ENCODE data around the gene PTGES. TPM values are rescaled to one million over a fixed set of nuclear protein-coding genes. Genes with fewer than 3 reads are reported as not detected.

The PTGES gene
- total RNA-seq, 6 donors from 2014 or later: 0.76 to 4.2 (median 2.5) TPM

DNA sequence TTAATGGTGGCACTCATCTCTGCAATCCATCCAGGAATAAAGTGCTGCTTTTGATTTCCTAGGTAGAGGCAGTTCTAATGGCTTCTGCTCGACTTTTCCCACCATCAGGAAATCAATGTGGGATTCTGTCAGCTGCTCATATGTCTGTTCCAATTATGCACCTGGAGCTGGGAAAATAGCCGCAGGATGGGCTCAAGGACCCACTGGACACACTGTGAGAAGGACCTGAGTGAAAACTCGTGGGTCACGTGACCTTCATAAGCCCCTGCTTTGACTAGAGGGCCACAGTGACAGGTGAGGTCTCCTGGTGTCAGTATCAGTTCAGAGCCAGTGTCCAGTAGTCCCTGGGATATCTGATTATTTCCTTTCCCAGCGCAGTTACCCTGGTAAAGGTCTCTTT lies 17.9 kb upstream of the PTGES start:
- DNase-seq (no peak), ATAC-seq (ENCODE audit: low FRiP score in 2 of 2) (no peak)
- Histone ChIP-seq H3K9me3 (no peaks in the 10 kb centered on the region), H3K4me3 (no peak overlapping the region), H3K27ac (no peak overlapping the region), H3K27me3 (no peaks in the 10 kb centered on the region), H3K4me1 (peaks cover 0 to 4% (median 0%) of the 10 kb centered on the region in 4 donors), H3K36me3 (no peaks in the 10 kb centered on the region)
- TF ChIP-seq POLR2AphosphoS5 (IDR thresholded peaks at IDR 0.05): no peak
- no peak for TF ChIP-seq EP300 (IDR thresholded peaks at IDR 0.05)
- 76 to 88% methylated on average over 5 of the region's 5 CpGs for WGBS, 2 donors

DNA sequence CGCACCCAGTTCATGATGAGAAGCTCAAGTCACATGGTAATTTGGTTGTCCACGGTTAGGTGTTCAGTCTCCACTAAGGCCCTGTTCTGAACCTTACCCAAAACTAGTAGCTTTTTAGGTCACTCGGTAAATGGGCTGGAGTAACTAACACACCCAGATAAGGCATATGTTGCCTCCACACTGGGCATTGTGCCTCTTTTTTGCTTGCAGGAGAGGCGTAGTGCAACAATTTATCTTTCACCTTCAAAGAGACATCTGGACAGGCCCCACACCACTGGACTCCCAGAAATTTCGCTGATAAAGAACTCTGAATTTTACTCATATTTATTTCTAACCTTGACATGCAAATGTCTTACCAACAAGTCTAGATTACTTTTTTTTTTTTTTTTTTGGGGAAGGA lies 16.8 kb upstream of the PTGES start:
- DNase-seq (no peak), ATAC-seq (ENCODE audit: low FRiP score in 2 of 2) (no peak)
- Histone ChIP-seq H3K27me3 (no peaks in the 10 kb centered on the region), H3K4me3 (no peak overlapping the region), H3K4me1 (peaks cover 0 to 4% (median 0%) of the 10 kb centered on the region in 4 donors), H3K9me3 (no peaks in the 10 kb centered on the region), H3K27ac (no peak overlapping the region), H3K36me3 (no peaks in the 10 kb centered on the region)
- TF ChIP-seq POLR2AphosphoS5 (IDR thresholded peaks at IDR 0.05) (no peak), EP300 (IDR thresholded peaks at IDR 0.05) (no peak), POLR2A (IDR thresholded peaks at IDR 0.05) (no peak)
- TF ChIP-seq, protein P1, sequence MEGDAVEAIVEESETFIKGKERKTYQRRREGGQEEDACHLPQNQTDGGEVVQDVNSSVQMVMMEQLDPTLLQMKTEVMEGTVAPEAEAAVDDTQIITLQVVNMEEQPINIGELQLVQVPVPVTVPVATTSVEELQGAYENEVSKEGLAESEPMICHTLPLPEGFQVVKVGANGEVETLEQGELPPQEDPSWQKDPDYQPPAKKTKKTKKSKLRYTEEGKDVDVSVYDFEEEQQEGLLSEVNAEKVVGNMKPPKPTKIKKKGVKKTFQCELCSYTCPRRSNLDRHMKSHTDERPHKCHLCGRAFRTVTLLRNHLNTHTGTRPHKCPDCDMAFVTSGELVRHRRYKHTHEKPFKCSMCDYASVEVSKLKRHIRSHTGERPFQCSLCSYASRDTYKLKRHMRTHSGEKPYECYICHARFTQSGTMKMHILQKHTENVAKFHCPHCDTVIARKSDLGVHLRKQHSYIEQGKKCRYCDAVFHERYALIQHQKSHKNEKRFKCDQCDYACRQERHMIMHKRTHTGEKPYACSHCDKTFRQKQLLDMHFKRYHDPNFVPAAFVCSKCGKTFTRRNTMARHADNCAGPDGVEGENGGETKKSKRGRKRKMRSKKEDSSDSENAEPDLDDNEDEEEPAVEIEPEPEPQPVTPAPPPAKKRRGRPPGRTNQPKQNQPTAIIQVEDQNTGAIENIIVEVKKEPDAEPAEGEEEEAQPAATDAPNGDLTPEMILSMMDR (IDR thresholded peaks at IDR 0.05): no peak
- 84 to 92% methylated on average over 5 of the region's 5 CpGs for WGBS, 2 donors

DNA sequence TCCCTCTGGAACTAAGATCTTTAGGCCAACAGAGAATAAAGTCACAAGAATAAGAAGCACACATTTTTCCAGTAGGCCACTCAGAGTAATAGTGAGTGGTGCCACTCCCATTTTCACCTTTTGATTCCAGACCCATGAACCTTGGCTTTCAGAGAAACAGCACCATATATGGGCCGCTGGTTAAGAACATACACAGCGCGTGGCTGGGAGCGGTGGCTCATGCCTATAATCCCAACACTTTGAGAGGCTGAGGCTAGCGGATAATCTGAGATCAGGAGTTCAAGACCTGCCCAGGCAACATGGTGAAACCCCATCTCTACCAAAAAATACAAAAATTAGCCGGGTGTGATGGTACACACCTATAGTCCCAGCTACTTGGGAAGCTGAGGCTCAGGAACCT lies 15.6 kb upstream of the PTGES start:
- Histone ChIP-seq H3K27me3 (no peaks in the 10 kb centered on the region), H3K4me1 (peaks cover 0 to 3% (median 2%) of the 10 kb centered on the region in 4 donors), H3K9me3 (no peaks in the 10 kb centered on the region), H3K27ac (no peak overlapping the region), H3K36me3 (no peaks in the 10 kb centered on the region), H3K4me3 (no peak overlapping the region)
- no peak for DNase-seq
- 96 to 97% methylated on average over 6 of the region's 6 CpGs for WGBS, 2 donors
- no peak for ATAC-seq (ENCODE audit: low FRiP score in 2 of 2)
- no peak for TF ChIP-seq POLR2A (IDR thresholded peaks at IDR 0.05)
- TF ChIP-seq, protein P1 (IDR thresholded peaks at IDR 0.05): no peak
- TF ChIP-seq POLR2AphosphoS5 (IDR thresholded peaks at IDR 0.05): no peak
- no peak for TF ChIP-seq EP300 (IDR thresholded peaks at IDR 0.05)

DNA sequence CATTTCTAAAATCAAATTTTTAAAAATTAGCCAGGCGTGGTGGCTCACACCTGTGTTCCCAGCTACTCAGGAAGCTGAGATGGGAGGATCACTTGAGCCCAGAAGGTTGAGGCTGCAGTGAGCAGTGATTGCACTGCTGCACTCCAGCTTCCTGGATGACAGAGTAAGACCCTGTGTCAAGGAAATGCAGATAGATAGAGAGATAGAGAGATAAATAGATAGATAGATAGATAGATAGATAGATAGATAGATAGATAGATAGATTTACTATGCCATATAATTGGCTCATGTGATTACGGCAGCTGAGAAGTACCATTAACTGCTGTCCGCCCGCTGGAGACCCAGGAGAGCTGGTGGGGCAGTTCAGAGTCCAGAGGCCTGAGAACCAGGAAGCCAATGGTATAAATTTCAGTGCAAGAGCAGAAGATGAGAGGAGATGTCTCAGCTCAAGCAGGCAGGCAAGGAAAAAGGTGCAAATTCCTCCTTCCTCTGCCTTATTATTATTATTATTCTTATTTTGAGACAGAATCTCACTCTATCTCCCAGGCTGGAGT lies 13.0 kb upstream of the PTGES start:
- TF ChIP-seq POLR2AphosphoS5 (IDR thresholded peaks at IDR 0.05) (no peak), EP300 (IDR thresholded peaks at IDR 0.05) (no peak), POLR2A (IDR thresholded peaks at IDR 0.05) (no peak)
- TF ChIP-seq, protein P1 (IDR thresholded peaks at IDR 0.05): no peak
- ATAC-seq (ENCODE audit: low FRiP score in 2 of 2): no peak

DNA sequence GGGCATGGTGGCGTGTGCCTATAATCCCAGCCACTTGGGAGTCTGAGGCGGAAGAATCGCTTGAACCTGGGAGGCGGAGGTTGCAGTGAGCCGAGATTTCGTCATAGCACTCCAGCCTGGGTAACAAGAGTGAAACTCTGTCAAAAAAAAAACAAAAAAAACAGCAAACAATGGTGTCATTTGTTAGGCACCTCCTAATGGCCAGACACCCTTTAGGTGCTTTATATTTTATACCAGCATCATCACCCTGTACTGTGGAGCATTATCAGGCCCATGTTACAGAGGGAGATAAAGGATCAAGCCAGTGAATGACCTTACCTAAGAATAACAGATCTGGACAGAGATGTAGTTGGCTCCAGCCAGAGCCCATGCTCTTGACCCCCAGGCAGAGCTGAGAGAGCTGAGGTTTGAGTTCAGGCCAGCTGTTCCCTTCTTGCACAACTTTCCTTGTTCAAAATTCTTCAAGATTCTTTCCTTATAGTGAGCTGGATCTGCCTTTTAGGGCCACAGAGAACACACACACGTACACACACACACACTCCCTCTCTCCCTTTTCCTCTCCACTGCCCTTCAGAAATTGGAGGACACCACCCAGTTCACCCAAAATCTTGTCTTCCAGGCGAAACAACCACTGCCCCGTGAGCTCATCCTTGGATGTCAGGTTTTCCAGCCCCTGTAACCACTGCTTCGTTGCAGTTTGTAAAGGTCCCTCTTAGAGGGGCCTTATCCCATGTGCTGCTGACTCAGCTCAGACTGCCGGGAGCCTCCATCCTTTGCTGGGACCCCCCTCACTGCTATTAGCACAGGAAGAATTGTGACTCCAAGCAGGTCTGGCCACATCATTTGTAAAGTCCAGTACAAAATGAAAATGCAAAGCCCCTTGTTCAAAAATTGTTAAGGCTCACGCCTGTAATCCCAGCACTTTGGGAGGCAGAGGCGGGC lies 10.4 kb upstream of the PTGES start:
- H3K9me3 ChIP-seq: no peaks in the 10 kb centered on the region
- no peak overlapping the region for H3K4me3 ChIP-seq
- DNase-seq (peak in 1 of 2 donors; percentile 58), ATAC-seq (ENCODE audit: low FRiP score in 2 of 2) (peak; percentile 61 to 66)
- H3K36me3 ChIP-seq: no peaks in the 10 kb centered on the region
- TF ChIP-seq EP300 (IDR thresholded peaks at IDR 0.05) (no peak), POLR2AphosphoS5 (IDR thresholded peaks at IDR 0.05) (no peak), POLR2A (IDR thresholded peaks at IDR 0.05) (no peak)
- TF ChIP-seq, protein P1 (IDR thresholded peaks at IDR 0.05): no peak
- H3K27ac ChIP-seq: peak overlapping the region; percentile 55 to 70 (median 64)
- H3K4me1 ChIP-seq: peaks cover 12 to 22% (median 19%) of the 10 kb centered on the region in 4 donors
- no peaks in the 10 kb centered on the region for H3K27me3 ChIP-seq
- 61 to 66% methylated on average over 13 of the region's 13 CpGs for WGBS, 2 donors

More for the DNA sequence above, 13.0 kb upstream of the PTGES start:
- Histone ChIP-seq H3K27ac (no peak overlapping the region), H3K4me3 (no peak overlapping the region), H3K27me3 (no peaks in the 10 kb centered on the region), H3K36me3 (no peaks in the 10 kb centered on the region), H3K4me1 (peaks cover 12 to 22% (median 19%) of the 10 kb centered on the region in 4 donors), H3K9me3 (no peaks in the 10 kb centered on the region)
- 89 to 95% methylated on average over 4 of the region's 4 CpGs for WGBS, 2 donors
- DNase-seq: no peak
